HG02870 (cell line): ENCODE measurements around the gene LPP.

Experiments used
- ATAC-seq: cut with Tn5 transposase; IDR thresholded peaks from one replicate; pipeline ENCODE4 v1.9.1; 2021; ENCODE audit warnings: mild to moderate bottlenecking, moderate library complexity; ENCODE audit not compliant: unreplicated experiment

The LPP gene

DNA sequence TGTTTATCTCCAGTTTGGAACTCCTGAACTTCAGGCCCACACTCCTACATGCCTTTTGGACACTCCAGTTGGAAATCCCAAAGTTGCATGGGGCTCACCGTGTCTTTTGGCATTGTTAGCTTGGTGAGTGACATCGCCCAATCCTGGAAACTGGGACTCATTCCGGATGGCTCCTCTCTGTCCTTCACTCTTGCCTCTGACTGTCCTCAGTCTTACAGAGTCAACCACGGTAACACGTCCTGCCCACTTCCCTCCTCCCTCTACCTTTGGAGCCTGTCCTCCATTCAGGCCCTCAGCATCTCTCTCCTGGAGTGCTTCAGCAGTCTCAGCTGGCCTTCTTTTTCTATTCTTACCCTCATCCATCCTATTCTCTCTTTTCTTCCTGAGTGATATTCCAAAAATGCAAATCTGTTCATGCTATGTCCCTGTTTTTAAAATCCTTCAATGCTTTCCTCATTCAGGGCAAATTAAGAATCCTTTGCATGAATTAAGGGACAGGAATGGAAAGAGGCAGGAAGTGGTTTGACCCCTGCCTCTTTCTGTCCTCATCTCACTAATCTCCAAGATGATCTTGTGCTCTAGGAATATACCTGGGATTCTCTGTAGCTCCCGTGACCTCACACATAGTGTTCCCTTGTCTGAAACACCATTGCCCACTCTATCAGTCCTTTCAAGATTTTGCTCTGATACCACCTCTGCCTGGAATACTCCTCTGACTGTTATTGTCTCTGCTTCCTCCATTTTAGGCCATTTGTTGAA, 42.5 kb downstream of the LPP start:
- ATAC-seq: no peak

GRCh38 chr3:188197388-188197847, 43.5 kb downstream of the LPP start:
- ATAC-seq: peak; percentile 83

DNA sequence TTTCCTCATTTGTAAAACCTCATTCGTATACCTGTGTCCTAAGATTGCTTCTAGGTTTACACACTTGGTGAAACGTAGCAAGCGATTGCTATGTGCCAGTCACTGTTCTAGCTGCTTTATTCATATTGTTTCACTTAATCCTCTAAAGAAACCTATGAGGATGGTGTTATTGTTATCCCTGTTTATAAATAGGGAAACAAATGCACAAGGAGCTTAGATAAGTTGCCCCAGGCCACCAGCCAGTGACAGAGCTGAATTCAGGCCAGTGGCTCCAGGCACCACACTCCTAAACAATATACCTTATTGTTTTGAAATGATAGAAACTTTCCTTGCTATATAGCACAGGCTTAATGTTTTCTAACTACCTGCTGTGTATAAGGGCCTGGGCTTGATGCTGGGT, 44.0 kb downstream of the LPP start:
- no peak for ATAC-seq

GRCh38 chr3:188198760-188199327, 44.9 kb downstream of the LPP start:
- no peak for ATAC-seq

GRCh38 chr3:188199386-188199785, 45.4 kb downstream of the LPP start:
- no peak for ATAC-seq

- ATAC-seq: no peak
Observed at GRCh38 chr3:188200481-188200880, 46.5 kb downstream of the LPP start.

- ATAC-seq: no peak
Observed at GRCh38 chr3:188202358-188203138, 48.6 kb downstream of the LPP start.

GRCh38 chr3:188204526-188204925, 50.6 kb downstream of the LPP start:
- ATAC-seq: no peak

- no peak for ATAC-seq
Observed at GRCh38 chr3:188205992-188206416, 52.0 kb downstream of the LPP start.

- ATAC-seq: no peak
Observed at GRCh38 chr3:188206787-188207186, 52.8 kb downstream of the LPP start.

GRCh38 chr3:188207941-188208515, 54.1 kb downstream of the LPP start:
- ATAC-seq: no peak

DNA sequence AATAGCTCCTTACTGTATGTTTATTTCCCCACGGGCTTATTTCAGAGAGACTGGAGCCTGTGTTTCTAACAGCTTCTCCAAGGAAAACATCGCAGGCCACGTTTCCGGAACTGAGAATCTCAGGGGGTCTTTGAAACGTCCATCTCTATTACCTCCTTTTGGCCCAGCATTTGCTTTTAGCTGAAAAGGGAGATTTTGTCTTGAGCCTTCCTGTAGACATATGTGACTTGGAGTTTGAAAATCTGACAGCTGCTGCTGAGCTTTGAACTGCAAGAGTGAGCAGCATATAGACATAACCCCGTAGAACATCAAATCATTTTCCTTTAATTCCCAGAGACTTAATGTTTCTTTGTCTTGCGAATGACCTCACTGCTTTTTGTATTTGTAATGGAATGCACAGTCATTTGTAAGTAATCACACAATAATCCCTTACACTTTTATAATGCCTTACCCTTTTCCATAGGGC, 54.6 kb downstream of the LPP start:
- ATAC-seq: no peak

GRCh38 chr3:188209034-188209433, 55.1 kb downstream of the LPP start:
- ATAC-seq: no peak

DNA sequence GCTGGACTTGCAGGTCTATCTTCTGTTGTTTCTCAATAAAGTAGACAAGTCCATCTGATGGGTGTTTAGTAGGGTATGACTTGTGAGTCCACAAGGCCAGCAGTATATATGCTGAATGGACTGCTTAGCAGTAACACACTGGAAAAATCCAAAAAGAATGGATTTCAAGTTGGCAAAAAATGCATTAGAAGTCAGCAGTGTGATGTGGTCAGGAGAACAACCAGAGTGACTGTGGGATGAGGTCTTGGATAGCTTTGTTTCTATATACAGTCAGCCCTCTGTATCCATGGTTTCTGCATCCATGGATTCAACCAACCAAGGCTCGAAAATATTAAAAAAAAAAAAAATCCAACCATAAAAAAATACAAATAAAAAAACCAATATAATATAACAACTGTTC, 55.8 kb downstream of the LPP start:
- no peak for ATAC-seq

- ATAC-seq: no peak
Observed at GRCh38 chr3:188211476-188211875, 57.5 kb downstream of the LPP start.

- ATAC-seq: no peak
Observed at GRCh38 chr3:188212308-188212969, 58.5 kb downstream of the LPP start.

- ATAC-seq: no peak
Observed at GRCh38 chr3:188214442-188214841, 60.5 kb downstream of the LPP start.

DNA sequence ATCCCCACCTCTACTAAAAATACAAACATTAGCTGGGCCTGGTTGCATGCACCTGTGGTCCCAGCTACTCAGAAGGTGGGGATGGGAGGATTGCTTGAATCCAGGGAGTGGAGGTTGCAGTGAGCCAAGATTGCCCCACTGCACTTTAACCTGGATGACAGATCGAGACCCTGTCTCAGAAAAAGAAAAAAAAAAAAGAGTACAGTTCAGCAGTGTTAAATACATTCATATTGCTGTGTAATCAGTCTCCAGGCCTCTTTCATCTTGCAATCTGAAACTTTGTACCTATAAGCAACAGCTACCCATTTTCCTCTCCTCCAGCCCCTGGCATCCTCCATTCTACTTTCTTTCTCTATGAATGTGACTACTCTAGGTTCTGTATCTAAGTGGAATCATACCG, 61.2 kb downstream of the LPP start:
- ATAC-seq: no peak

GRCh38 chr3:188217011-188217463, 63.1 kb downstream of the LPP start:
- no peak for ATAC-seq

DNA sequence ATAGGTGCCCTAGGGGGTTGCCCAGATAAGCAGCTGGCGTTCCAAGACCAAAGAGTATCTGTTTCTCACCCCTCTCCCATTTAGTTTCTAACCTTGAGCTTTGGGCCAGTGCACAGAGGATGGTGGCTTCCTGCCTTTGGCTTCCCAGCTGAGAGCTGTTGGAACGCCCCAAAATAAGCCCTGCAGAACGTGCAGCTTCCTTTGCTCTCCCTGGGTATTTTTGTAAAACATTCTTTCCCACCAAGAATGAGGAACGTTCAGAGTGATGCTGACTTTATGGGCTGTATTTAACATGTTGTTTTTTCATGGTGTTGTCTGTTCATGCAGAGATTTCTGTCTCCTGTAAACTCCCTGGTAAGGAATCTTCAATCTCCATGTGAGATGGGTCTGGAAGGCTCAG, 63.8 kb downstream of the LPP start:
- no peak for ATAC-seq

DNA sequence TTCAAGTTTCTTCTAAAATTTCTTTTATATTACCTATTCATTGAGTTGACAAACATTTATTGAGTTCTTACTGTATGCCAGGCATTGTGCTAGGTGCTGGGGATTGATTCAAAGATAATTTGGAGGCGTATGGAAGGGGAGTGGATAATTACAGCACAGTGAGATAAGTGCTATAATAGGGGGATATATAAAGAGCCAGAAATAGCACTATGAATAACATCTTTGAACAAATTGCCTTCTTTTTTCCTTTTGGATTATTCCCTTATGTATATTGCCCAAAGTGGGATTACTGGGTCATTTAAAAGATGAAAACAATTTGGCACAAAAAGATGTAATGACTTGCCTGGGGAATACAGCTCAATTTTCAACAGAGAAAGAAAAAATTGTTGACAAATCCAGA, 64.6 kb downstream of the LPP start:
- ATAC-seq: no peak
